ENCODE measurements around the gene ACSM6.

The ACSM6 gene

GRCh38 chr10:95250856-95251255 lies 56.8 kb downstream of the ACSM6 start:
- Mint-ChIP-seq H3K4me1 (peaks cover 47% of the 10 kb centered on the region), H3K27ac (peak overlapping the region; percentile 78), H3K27me3 (ENCODE audit: low read depth, poor library complexity) (peaks cover 10% of the 10 kb centered on the region), H3K36me3 (ENCODE audit: low read depth) (peaks cover 32% of the 10 kb centered on the region), H3K4me3 (no peak overlapping the region), H3K9me3 (peaks cover 11% of the 10 kb centered on the region)
- no peak for TF ChIP-seq CTCF (IDR thresholded peaks at IDR 0.05)
- DNase-seq: no peak

DNA sequence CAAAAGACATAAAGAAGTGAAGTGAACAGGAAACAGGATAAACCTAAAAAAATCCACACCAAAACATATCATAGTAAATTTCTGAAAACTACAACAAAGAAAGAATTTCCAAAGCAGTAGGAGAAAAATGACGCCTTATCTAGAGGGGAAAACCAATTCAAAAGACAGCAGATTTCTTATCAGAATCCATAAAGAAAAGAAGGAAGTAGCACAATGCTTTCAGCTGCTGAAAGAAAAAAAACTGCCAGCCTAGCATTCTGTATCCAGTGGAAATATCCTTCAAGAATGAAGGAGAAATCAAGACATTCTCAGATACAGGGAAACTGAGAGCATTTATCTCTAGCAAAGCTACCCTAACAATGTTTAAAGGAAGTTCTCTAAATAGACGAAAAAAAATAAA lies 59.0 kb downstream of the ACSM6 start:
- peaks cover 33% of the 10 kb centered on the region for H3K9me3 Mint-ChIP-seq
- no peak for DNase-seq
- H3K36me3 Mint-ChIP-seq (ENCODE audit: low read depth): peaks cover 53% of the 10 kb centered on the region
- TF ChIP-seq CTCF (IDR thresholded peaks at IDR 0.05): no peak
- H3K27me3 Mint-ChIP-seq (ENCODE audit: low read depth, poor library complexity): peaks cover 10% of the 10 kb centered on the region
- peaks cover 32% of the 10 kb centered on the region for H3K4me1 Mint-ChIP-seq
- no peak overlapping the region for H3K27ac Mint-ChIP-seq
- no peak overlapping the region for H3K4me3 Mint-ChIP-seq

GRCh38 chr10:95253686-95254085 lies 59.6 kb downstream of the ACSM6 start:
- no peak for DNase-seq
- no peak for TF ChIP-seq CTCF (IDR thresholded peaks at IDR 0.05)
- peaks cover 10% of the 10 kb centered on the region for H3K27me3 Mint-ChIP-seq (ENCODE audit: low read depth, poor library complexity)
- H3K4me1 Mint-ChIP-seq: peaks cover 25% of the 10 kb centered on the region
- H3K36me3 Mint-ChIP-seq (ENCODE audit: low read depth): peaks cover 60% of the 10 kb centered on the region
- no peak overlapping the region for H3K4me3 Mint-ChIP-seq
- H3K27ac Mint-ChIP-seq: no peak overlapping the region
- peaks cover 40% of the 10 kb centered on the region for H3K9me3 Mint-ChIP-seq

- peaks cover 40% of the 10 kb centered on the region for H3K9me3 Mint-ChIP-seq
- peaks cover 69% of the 10 kb centered on the region for H3K36me3 Mint-ChIP-seq (ENCODE audit: low read depth)
- H3K4me1 Mint-ChIP-seq: peaks cover 15% of the 10 kb centered on the region
- TF ChIP-seq CTCF (IDR thresholded peaks at IDR 0.05): no peak
- no peak overlapping the region for H3K4me3 Mint-ChIP-seq
- H3K27me3 Mint-ChIP-seq (ENCODE audit: low read depth, poor library complexity): peaks cover 10% of the 10 kb centered on the region
- no peak for DNase-seq
- H3K27ac Mint-ChIP-seq: no peak overlapping the region
These were observed 60.6 kb downstream of the ACSM6 start for GRCh38 chr10:95254629-95255028.

- Mint-ChIP-seq H3K4me3 (no peak overlapping the region), H3K9me3 (peaks cover 40% of the 10 kb centered on the region), H3K27me3 (ENCODE audit: low read depth, poor library complexity) (peaks cover 10% of the 10 kb centered on the region), H3K36me3 (ENCODE audit: low read depth) (peaks cover 86% of the 10 kb centered on the region), H3K27ac (no peak overlapping the region), H3K4me1 (peaks cover 9% of the 10 kb centered on the region)
- no peak for TF ChIP-seq CTCF (IDR thresholded peaks at IDR 0.05)
- DNase-seq: no peak
These were observed 62.2 kb downstream of the ACSM6 start for GRCh38 chr10:95256268-95256667.

- Mint-ChIP-seq H3K4me1 (peaks cover 20% of the 10 kb centered on the region), H3K36me3 (ENCODE audit: low read depth) (peaks cover 83% of the 10 kb centered on the region), H3K27me3 (ENCODE audit: low read depth, poor library complexity) (peaks cover 2% of the 10 kb centered on the region), H3K27ac (peak overlapping the region; percentile 80), H3K9me3 (peaks cover 40% of the 10 kb centered on the region), H3K4me3 (no peak overlapping the region)
- TF ChIP-seq CTCF (IDR thresholded peaks at IDR 0.05): no peak
- no peak for DNase-seq
These were observed 63.8 kb downstream of the ACSM6 start for GRCh38 chr10:95257849-95258248.

All from nephron progenitor cell (in vitro differentiated cells).